HepG2 (cell line): ENCODE data around the gene ARSB. TPM values are rescaled to one million over a fixed set of nuclear protein-coding genes. Genes with fewer than 3 reads are reported as not detected.
A peak's percentile ranks its signal among the peaks of the same experiment; 100 is the strongest.

ENCODE experiments used
- BHLHE40 ChIP-seq: IDR thresholded peaks from 2 replicates; pipeline ENCODE4 v1.6.1; 2011; ENCODE audit warnings: low read length, improper control_type of control experiment
- EP300 ChIP-seq, 3 experiments: sonication (generic) in 1 of 3; formaldehyde crosslinking in 1 of 3; IDR thresholded peaks; 2 replicates each; pipeline versions ENCODE4 v1.5.1 to v1.6.1; 2011 to 2020; ENCODE audit warnings: low read depth in 2 of 3, low read length in 2 of 3, borderline replicate concordance in 1 of 3, improper control_type of control experiment in 1 of 3, mild to moderate bottlenecking in 1 of 3, missing genetic modification reagents in 1 of 3, moderate library complexity in 1 of 3
- HOXA3 ChIP-seq: sonication (generic); formaldehyde crosslinking; IDR thresholded peaks from 2 replicates; pipeline ENCODE4 v1.5.0; 2020; ENCODE audit warnings: missing genetic modification reagents
- KAT8 ChIP-seq: IDR thresholded peaks from 2 replicates; pipeline ENCODE4 v1.6.1; 2016; ENCODE audit warnings: missing genetic modification reagents, missing compliant biosample characterization
- POGZ ChIP-seq: sonication (generic); formaldehyde crosslinking; IDR thresholded peaks from 2 replicates; pipeline ENCODE4 v1.4.0; 2020; ENCODE audit warnings: mild to moderate bottlenecking, missing genetic modification reagents
- SMAD9 ChIP-seq: sonication (generic); formaldehyde crosslinking; IDR thresholded peaks from 2 replicates; pipeline ENCODE4 v1.5.1; 2020; ENCODE audit warnings: mild to moderate bottlenecking, missing genetic modification reagents
- ZFX ChIP-seq: sonication (generic); formaldehyde crosslinking; IDR thresholded peaks from 2 replicates; pipeline ENCODE4 v1.4.0; 2020; ENCODE audit warnings: mild to moderate bottlenecking, low read depth, missing genetic modification reagents, moderate library complexity
- ZNF569 ChIP-seq: sonication (generic); formaldehyde crosslinking; IDR thresholded peaks from 2 replicates; pipeline ENCODE4 v1.5.0; 2020; ENCODE audit warnings: mild to moderate bottlenecking, missing genetic modification reagents, moderate library complexity, borderline replicate concordance
- polyA plus RNA-seq, 8 experiments: library from polyadenylated mRNA; depleted of rRNA in 3 of 8; stranded (reverse) in 7 of 8; unstranded in 1 of 8; fragments of >200 nt; fragmentation: Illumina TruSeq in 4 of 8; extraction: Trizol in 4 of 8; gene quantifications; 2 replicates each; pipeline versions ENCODE4 v1.2.1 to v1.2.3, GENCODE V29; 2011 to 2016; ENCODE audit warnings: low read depth in 4 of 8, missing spikeins in 1 of 8, mixed read lengths in 1 of 8; ENCODE audit not compliant: insufficient read depth in 1 of 8
- total RNA-seq, 5 experiments: library from RNA; depleted of rRNA; stranded (reverse); fragments of >200 nt; fragmentation: Illumina TruSeq; extraction: Trizol; gene quantifications; 2 replicates each; pipeline ENCODE4 v1.2.3, GENCODE V29; 2016; ENCODE audit warnings: low read depth in 1 of 5
- TF ChIP-seq, protein P1 (sequence below): sonication (generic); formaldehyde crosslinking; IDR thresholded peaks from 2 replicates; pipeline ENCODE4 v1.4.0; 2020; ENCODE audit warnings: missing genetic modification reagents
- TF ChIP-seq, protein P2 (sequence below): sonication (generic); formaldehyde crosslinking; IDR thresholded peaks from 2 replicates; pipeline ENCODE4 v1.4.0; 2020; ENCODE audit warnings: missing genetic modification reagents
- TF ChIP-seq, protein P3 (sequence below): sonication (generic); formaldehyde crosslinking; IDR thresholded peaks from 2 replicates; pipeline ENCODE4 v1.5.0; 2020; ENCODE audit warnings: mild to moderate bottlenecking, missing genetic modification reagents, borderline replicate concordance

The ARSB gene
- total and polyA plus RNA-seq, 2 of the 13 experiments (the other 11 are each of a cell fraction or from before 2014, with no cell fraction given), result 52.6 to 66.4 TPM

DNA sequence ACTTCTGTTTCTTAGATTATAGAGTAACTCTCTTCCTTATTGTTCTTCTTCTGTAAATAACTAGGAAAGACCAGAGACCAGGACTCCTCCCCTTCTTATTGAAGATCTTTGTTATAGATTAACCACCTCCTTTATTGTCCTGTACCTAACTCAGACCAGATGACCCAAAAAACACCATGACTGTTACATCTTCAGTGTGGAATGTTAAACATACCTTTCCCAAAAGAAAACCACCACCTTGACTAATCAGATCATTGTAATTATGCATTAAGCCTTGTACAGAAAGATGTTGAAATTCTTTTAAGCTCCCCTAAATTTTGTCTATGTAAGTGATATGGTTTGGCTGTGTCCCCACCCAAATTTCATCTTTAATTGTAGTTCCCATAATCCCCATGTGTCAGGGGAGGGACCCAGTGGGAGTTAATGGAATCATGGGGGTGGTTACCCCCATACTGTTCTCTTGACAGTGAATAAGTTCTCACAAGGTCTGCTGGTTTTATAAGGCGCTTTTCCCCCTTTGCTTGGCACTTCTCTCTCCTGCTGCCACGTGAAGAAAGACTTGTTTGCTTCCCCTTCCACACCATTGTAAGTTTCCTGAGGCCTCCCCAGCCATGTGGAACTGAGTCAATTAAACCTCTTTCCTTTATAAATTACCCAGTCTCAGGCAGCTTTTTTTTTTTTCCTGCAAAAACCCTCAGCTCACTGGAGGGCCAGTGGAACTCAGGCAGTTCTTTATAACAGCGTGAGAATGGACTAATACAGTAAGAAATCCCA is 26.3 kb downstream of the ARSB start (continued):
- TF ChIP-seq, protein P1, sequence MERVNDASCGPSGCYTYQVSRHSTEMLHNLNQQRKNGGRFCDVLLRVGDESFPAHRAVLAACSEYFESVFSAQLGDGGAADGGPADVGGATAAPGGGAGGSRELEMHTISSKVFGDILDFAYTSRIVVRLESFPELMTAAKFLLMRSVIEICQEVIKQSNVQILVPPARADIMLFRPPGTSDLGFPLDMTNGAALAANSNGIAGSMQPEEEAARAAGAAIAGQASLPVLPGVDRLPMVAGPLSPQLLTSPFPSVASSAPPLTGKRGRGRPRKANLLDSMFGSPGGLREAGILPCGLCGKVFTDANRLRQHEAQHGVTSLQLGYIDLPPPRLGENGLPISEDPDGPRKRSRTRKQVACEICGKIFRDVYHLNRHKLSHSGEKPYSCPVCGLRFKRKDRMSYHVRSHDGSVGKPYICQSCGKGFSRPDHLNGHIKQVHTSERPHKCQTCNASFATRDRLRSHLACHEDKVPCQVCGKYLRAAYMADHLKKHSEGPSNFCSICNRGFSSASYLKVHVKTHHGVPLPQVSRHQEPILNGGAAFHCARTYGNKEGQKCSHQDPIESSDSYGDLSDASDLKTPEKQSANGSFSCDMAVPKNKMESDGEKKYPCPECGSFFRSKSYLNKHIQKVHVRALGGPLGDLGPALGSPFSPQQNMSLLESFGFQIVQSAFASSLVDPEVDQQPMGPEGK, result no peak
- TF ChIP-seq BHLHE40, result no peak
- TF ChIP-seq SMAD9 (CRISPR knock-in tag), result no peak
- TF ChIP-seq, protein P2, sequence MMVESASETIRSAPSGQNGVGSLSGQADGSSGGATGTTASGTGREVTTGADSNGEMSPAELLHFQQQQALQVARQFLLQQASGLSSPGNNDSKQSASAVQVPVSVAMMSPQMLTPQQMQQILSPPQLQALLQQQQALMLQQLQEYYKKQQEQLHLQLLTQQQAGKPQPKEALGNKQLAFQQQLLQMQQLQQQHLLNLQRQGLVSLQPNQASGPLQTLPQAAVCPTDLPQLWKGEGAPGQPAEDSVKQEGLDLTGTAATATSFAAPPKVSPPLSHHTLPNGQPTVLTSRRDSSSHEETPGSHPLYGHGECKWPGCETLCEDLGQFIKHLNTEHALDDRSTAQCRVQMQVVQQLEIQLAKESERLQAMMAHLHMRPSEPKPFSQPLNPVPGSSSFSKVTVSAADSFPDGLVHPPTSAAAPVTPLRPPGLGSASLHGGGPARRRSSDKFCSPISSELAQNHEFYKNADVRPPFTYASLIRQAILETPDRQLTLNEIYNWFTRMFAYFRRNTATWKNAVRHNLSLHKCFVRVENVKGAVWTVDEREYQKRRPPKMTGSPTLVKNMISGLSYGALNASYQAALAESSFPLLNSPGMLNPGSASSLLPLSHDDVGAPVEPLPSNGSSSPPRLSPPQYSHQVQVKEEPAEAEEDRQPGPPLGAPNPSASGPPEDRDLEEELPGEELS (CRISPR knock-in tag), result peak; percentile 28; the same call in 1 of the 2 replicates
- no peak for TF ChIP-seq ZNF569
- TF ChIP-seq POGZ (CRISPR knock-in tag), result no peak
- no peak for TF ChIP-seq ZFX (CRISPR knock-in tag)
- TF ChIP-seq KAT8, result 0 out of 2 replicates have a peak, but pooled peaks have one; percentile 14
- no peak for TF ChIP-seq HOXA3 (CRISPR knock-in tag)
- TF ChIP-seq, protein P3, sequence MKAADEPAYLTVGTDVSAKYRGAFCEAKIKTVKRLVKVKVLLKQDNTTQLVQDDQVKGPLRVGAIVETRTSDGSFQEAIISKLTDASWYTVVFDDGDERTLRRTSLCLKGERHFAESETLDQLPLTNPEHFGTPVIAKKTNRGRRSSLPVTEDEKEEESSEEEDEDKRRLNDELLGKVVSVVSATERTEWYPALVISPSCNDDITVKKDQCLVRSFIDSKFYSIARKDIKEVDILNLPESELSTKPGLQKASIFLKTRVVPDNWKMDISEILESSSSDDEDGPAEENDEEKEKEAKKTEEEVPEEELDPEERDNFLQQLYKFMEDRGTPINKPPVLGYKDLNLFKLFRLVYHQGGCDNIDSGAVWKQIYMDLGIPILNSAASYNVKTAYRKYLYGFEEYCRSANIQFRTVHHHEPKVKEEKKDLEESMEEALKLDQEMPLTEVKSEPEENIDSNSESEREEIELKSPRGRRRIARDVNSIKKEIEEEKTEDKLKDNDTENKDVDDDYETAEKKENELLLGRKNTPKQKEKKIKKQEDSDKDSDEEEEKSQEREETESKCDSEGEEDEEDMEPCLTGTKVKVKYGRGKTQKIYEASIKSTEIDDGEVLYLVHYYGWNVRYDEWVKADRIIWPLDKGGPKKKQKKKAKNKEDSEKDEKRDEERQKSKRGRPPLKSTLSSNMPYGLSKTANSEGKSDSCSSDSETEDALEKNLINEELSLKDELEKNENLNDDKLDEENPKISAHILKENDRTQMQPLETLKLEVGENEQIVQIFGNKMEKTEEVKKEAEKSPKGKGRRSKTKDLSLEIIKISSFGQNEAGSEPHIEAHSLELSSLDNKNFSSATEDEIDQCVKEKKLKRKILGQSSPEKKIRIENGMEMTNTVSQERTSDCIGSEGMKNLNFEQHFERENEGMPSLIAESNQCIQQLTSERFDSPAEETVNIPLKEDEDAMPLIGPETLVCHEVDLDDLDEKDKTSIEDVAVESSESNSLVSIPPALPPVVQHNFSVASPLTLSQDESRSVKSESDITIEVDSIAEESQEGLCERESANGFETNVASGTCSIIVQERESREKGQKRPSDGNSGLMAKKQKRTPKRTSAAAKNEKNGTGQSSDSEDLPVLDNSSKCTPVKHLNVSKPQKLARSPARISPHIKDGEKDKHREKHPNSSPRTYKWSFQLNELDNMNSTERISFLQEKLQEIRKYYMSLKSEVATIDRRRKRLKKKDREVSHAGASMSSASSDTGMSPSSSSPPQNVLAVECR (CRISPR knock-in tag), result no peak
- TF ChIP-seq EP300 (IDR thresholded peaks at IDR 0.05; ENCODE audit: low read depth in 2 of 2, low read length in 2 of 2), result peak in 1 of 2 experiments; percentile 60; a peak in 1 of 4 replicates
- no peak for TF ChIP-seq EP300 (CRISPR knock-in tag; IDR thresholded peaks at IDR 0.05; ENCODE audit: borderline replicate concordance)
